ENCODE results near the gene XKR3.
"Not testable (repeated sequence)": the region's sequence is repeated elsewhere in the genome, so short reads cannot be mapped to it uniquely, and the experiment has no call there.

XKR3 gene

GRCh38 chr22:16824716-16825687 lies at the start of gene XKR3:
TSS of gene XKR3 (minus strand) at chr22:16825411. CDS start at chr22:16808073, 17,338 bp downstream.
- DNase-seq = no peak

GRCh38 chr22:16869640-16870039 lies 44.4 kb upstream of the XKR3 start:
- not testable (repeated sequence) for DNase-seq

- no peak for DNase-seq
These were observed 41.0 kb upstream of the XKR3 start for GRCh38 chr22:16866167-16866566.

- DNase-seq = not testable (repeated sequence)
These were observed 31.6 kb upstream of the XKR3 start for GRCh38 chr22:16856851-16857250.

- DNase-seq = no peak
These were observed 29.4 kb upstream of the XKR3 start for GRCh38 chr22:16854631-16855030.

GRCh38 chr22:16851268-16851996 lies 26.2 kb upstream of the XKR3 start:
- DNase-seq = not testable (repeated sequence)

GRCh38 chr22:16847271-16847670 lies 22.1 kb upstream of the XKR3 start:
- DNase-seq = no peak

GRCh38 chr22:16845881-16846280 lies 20.7 kb upstream of the XKR3 start:
- no peak for DNase-seq

GRCh38 chr22:16845465-16845864 lies 20.3 kb upstream of the XKR3 start:
- no peak for DNase-seq

GRCh38 chr22:16844529-16844928 lies 19.3 kb upstream of the XKR3 start:
- DNase-seq = no peak

GRCh38 chr22:16838073-16838472 lies 12.9 kb upstream of the XKR3 start:
- DNase-seq = no peak

- DNase-seq = no peak
These were observed 9.8 kb upstream of the XKR3 start for GRCh38 chr22:16834971-16835370.

- DNase-seq = no peak
These were observed 6.0 kb upstream of the XKR3 start for GRCh38 chr22:16831257-16831656.

GRCh38 chr22:16829985-16830384 lies 4.8 kb upstream of the XKR3 start:
- no peak for DNase-seq

- no peak for DNase-seq
These were observed 3.7 kb upstream of the XKR3 start for GRCh38 chr22:16828876-16829275.

- DNase-seq = no peak
These were observed 2.3 kb upstream of the XKR3 start for GRCh38 chr22:16827506-16827905.

GRCh38 chr22:16819249-16819648 lies 6.0 kb downstream of the XKR3 start:
- no peak for DNase-seq

- DNase-seq = no peak
These were observed 6.7 kb downstream of the XKR3 start for GRCh38 chr22:16818538-16818937.

GRCh38 chr22:16815073-16815472 lies 10.1 kb downstream of the XKR3 start:
- DNase-seq = no peak

GRCh38 chr22:16810188-16810802 lies 14.9 kb downstream of the XKR3 start:
- no peak for DNase-seq

GRCh38 chr22:16808744-16809143 lies 16.5 kb downstream of the XKR3 start:
- DNase-seq = no peak

- no peak for DNase-seq
These were observed 18.1 kb downstream of the XKR3 start for GRCh38 chr22:16807109-16807508.

GRCh38 chr22:16806401-16806800 lies 18.8 kb downstream of the XKR3 start:
- no peak for DNase-seq
